H7 (cell line): Measurements from ENCODE around the gene GLYR1. TPM values are rescaled to one million over a fixed set of nuclear protein-coding genes. Genes with fewer than 3 reads are reported as not detected.
"Not testable (repeated sequence)": the region's sequence is repeated elsewhere in the genome, so short reads cannot be mapped to it uniquely, and the experiment has no call there.

Experiments used
- DNase-seq: peaks from one replicate; pipeline ENCODE4 v3.0.0; 2012
- H3K27me3 ChIP-seq: 2 replicates; pipeline ENCODE4 v1.6.0; 2011; ENCODE audit warnings: mild to moderate bottlenecking, low read length; ENCODE audit not compliant: control insufficient read depth, insufficient read depth
- H3K36me3 ChIP-seq: replicated peaks from 2 replicates; pipeline ENCODE4 v1.5.1; 2011; ENCODE audit warnings: low read length; ENCODE audit not compliant: control insufficient read depth, insufficient read depth
- H3K4me3 ChIP-seq: 2 replicates; pipeline ENCODE4 v1.5.1; 2011; ENCODE audit warnings: low read depth, mild to moderate bottlenecking, control low read depth, low read length, moderate library complexity; ENCODE audit not compliant: insufficient read depth
- total RNA-seq: library from RNA; depleted of rRNA; stranded (reverse); fragments of >200 nt; shearing (Covaris generic); gene quantifications from 2 replicates; pipeline ENCODE4 v1.2.3, GENCODE V29; 2014

The GLYR1 gene
- total RNA-seq, 1 experiment from 2014 or later: 56.6 TPM

DNA sequence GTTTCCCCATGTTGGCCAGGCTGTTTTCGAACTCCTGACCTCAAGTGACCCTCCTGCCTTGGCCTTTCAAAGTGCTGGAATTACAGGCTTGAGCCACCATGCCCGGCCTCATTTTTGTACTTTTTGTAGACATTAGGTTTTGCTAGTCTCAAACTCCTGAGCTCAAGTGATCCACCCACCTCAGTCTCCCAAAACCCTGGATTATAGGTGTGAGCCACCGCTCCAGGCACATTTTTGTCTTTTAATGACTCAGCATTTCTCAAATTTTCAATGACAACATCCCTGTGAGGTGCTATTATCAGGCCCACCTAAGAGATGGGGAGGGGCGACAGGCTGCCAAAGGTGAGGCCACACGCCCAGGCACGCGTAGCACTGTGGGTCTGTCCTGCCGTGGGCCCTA lies 60.0 kb downstream of the GLYR1 start:
- Histone ChIP-seq H3K36me3 (no peaks in the 10 kb centered on the region), H3K27me3 (no peaks in the 10 kb centered on the region), H3K4me3 (no peak overlapping the region)
- no peak for DNase-seq

DNA sequence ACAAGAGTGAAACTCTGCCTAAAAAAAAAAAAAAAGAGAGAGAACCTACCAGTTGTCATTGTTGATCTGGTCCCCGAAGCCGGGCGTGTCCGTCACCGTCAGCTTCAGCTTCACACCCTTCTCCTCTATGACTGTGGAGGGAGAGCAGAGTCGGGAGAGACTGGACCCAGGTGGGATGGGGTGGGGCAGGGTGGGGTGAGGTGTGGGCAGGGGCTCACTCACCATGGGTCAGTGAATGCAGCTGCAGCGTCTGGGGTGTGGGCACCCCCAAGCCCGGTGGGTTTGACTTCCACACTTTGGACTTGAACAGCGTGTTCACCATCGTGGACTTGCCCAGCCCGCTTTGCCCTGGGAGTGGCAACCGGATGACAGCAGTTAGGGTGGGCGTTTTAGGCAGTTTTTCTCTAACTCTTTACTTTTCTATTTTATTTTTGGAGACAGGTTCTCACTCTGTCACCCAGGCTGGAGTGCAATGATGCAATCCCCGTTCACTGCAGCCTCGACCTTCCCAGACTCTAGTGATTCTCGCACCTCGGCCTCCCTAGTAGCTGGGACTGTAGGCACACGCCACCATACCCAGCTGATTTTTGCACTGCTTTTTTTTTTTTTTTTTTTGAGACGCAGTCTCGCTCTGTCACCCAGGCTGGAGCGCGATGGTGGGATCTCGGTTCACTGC lies 61.2 kb downstream of the GLYR1 start:
- H3K36me3 ChIP-seq: no peaks in the 10 kb centered on the region
- H3K4me3 ChIP-seq: no peak overlapping the region
- H3K27me3 ChIP-seq: no peaks in the 10 kb centered on the region
- DNase-seq: no peak

DNA sequence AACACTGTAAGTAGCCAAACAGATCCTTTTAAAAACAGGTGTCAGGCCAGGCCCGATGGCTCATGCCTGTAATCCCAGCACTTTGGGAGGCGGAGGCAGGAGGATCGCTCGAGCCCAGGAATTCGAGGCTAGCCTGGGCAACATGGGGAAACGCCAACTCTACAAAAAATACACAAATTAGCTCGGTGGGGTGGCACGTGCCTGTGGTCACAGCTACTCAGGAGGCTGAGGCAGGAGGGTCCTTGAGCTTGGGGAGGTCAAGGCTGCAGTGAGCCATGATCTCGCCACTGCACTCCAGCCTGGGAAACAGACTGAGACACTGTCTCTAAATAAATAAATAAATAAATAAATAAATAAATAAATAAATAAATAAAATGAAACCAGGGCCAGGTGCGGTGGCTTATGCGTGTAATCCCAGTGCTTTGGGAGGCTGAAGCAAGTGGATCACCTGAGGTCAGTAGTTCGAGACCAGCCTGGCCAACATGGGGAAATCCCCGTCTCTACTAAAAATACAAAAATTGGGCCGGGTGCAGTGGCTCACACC lies 62.6 kb downstream of the GLYR1 start:
- not testable (repeated sequence) for H3K27me3 ChIP-seq, H3K36me3 ChIP-seq, H3K4me3 ChIP-seq, DNase-seq

DNA sequence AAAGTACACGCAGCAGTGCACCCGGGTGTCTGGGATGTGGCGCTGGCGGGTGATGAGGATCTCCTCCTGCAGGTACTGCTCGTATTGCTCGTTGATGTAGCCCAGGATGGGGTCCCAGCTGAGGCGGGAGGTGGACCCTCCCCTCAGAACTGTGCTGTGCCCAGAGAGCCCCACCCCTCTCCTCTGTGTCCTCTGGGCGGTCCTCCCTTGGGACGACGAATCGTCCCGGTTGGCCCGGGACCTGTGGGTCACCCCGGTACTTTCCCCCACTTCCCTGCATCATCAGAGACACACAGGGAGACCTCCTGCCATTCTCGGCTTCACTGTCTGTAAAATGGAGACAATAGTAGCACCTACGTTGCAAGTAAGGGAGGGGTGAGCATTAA lies 63.1 kb downstream of the GLYR1 start:
- Histone ChIP-seq H3K36me3 (no peaks in the 10 kb centered on the region), H3K27me3 (no peaks in the 10 kb centered on the region), H3K4me3 (no peak overlapping the region)
- DNase-seq: no peak

DNA sequence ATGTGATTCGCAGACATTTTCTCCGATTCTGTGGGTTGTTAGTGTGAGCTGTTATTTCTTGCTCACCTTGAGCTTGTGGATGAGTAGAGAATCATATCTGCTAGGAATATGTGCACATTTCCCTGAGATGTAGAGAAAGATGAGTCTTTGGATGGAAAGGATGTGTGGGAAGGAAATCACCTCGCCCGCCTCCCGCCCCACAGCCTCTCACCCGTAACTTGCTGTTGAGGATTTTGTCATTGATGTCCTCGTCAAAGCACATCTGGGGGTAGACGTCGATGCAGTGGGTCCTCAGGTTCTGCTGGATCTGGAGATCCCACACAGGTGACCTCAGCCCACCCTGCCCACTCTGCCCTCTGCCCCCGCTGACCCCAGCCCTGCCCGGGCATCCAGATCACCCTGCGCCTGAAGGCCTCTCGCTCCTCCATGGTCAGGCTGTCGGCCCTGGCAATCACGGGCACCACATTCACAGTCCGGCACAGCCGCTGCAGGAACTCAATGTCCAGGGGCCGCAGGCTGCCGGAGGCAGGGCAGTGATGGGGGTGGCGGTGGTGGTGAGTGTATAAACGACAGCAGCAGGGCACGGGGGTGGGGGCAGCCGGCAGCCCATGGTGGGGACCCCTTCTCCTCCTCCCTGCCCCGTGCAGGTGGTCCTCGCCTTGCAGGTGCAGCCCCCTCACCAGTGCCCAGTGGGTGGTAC lies 63.7 kb downstream of the GLYR1 start:
- Histone ChIP-seq H3K27me3 (no peaks in the 10 kb centered on the region), H3K36me3 (no peaks in the 10 kb centered on the region), H3K4me3 (no peak overlapping the region)
- DNase-seq: no peak

DNA sequence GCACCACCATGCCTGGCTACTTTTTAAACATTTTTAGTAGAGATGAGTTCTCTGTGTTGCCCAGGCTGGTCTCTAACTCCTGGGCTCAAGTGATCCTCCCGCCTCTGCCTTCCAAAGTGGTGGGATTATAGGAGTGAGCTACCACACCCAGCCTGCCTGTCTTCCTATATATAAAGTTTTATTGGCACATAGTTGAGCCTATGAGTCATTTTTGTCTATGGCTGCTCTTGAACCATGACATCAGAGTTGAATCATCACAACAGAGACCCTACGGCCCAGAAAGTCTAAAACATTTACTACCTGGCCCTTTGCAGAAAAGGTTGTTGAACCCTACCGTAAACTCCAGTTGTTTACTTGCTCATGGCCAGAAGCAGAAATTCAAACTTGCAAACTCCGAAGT lies 66.9 kb downstream of the GLYR1 start:
- no peak for DNase-seq
- Histone ChIP-seq H3K27me3 (no peaks in the 10 kb centered on the region), H3K36me3 (no peaks in the 10 kb centered on the region), H3K4me3 (no peak overlapping the region)

DNA sequence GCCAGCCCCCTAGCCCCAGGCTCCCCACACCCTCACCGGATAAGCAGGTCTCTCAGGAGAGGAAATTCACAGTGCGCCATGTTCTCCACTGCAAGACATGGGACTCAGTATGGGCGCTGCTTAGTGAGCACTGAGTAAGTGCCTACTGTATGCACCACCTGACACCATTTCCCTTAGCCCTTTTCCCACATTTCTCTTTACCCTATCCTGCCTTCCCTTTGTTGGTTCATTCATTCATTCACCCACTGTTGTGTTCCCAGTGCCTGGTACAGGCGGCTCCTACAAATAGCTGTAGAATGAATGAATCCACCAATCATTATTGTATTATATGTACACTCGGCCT lies 69.1 kb downstream of the GLYR1 start:
- H3K4me3 ChIP-seq: no peak overlapping the region
- no peak for DNase-seq
- H3K27me3 ChIP-seq: no peaks in the 10 kb centered on the region
- H3K36me3 ChIP-seq: no peaks in the 10 kb centered on the region

DNA sequence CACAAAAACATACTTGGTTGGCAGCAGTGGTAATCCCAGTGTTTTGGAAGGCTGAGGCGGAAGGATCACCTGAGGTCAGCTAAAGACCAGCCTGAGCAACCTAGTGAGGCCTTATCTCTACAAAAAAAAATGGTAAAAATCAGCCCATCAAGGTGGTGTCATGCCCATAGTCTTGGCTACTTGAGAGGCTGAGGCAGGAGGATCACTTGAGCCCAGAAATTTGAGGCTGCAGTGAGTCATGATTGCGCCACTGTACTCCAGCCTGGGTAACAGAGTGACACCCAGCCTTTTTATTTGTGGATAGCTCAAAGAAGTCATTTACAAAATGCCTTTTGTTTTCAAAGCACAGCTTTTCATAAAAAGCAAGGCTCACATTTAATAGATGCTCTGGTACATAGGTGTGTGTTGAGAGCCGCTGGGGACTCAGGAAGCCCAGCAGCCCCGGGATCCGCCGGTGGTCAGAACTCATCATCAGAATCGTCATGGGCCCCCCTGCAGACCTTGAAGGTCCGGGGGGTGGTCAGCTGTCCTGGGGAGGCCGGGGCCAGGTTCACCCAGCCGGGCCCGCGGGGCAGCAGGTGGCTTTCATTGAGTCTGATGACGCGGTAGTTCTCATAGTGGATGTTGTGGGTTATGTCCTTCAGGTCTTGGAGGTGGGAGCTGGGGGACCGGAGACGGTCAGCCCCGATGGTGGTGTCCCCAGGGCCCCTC lies 69.6 kb downstream of the GLYR1 start:
- DNase-seq: no peak
- Histone ChIP-seq H3K4me3 (no peak overlapping the region), H3K27me3 (no peaks in the 10 kb centered on the region), H3K36me3 (no peaks in the 10 kb centered on the region)

DNA sequence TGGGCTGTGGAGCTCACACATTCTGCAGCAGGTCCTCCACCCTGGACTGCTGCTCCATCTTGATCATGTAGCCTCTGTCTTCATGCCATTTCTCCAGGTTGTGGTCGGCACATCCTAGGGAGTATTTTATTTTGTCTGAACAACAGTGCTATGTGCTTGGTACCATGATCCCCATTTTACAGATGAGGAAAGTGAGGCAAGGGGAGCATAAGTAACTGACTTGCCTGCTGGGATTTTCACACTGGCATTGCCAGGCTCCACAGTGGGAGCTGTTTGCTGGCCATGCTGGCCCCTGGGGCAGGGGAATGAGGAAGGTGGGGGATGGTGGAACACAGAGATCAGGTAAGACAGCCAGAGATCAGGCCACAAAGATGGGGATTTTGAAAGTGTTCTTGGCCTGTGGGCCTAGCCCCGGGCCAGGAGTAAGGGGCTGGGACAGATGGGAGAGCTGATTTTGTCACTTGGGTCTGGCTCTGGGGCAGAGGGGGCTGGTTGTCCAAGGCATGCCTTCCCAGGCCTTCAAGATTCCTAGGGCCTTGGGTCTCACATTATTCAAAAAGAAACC lies 70.9 kb downstream of the GLYR1 start:
- Histone ChIP-seq H3K27me3 (no peaks in the 10 kb centered on the region), H3K4me3 (no peak overlapping the region), H3K36me3 (no peaks in the 10 kb centered on the region)
- DNase-seq: no peak

DNA sequence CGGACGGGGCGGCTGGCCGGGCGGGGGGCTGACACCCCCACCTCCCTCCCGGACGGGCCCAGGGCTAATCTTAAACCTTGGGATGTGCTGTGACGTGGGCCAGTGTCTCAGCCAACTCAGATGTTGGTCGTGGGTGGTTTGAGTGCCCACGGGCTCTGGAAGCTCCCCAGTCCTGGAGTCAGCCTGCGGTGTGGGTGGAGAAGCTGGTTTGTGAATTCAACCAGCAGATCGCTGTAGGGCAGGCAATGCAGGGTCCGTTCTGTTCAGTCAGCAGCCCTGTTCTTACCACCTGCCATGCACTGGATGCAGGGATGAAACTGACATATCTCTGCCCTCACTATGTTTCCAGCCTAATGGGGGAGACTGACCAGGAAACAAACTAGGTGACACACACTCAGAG lies 72.1 kb downstream of the GLYR1 start:
- Histone ChIP-seq H3K27me3 (no peaks in the 10 kb centered on the region), H3K36me3 (no peaks in the 10 kb centered on the region), H3K4me3 (no peak overlapping the region)
- DNase-seq: no peak

DNA sequence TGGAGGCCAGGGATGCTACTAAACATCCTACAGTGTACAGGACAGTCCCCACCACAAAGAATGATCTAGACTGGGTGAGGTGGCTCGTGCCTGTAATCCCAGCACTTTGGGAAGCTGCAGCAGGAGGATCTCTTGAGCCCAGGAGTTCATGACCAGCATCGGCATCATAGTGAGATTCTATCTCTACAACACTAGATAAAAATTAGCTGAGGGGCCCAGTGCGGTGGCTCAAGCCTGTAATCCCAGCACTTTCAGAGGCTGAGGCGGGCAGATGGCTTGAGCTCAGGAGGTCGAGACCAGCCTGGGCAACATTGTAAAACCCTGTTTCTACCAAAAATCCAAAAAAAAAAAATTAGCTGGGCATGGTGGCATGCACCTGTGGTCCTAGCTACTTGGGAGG lies 74.7 kb downstream of the GLYR1 start:
- H3K4me3 ChIP-seq: no peak overlapping the region
- no peaks in the 10 kb centered on the region for H3K27me3 ChIP-seq
- no peak for DNase-seq
- H3K36me3 ChIP-seq: no peaks in the 10 kb centered on the region

DNA sequence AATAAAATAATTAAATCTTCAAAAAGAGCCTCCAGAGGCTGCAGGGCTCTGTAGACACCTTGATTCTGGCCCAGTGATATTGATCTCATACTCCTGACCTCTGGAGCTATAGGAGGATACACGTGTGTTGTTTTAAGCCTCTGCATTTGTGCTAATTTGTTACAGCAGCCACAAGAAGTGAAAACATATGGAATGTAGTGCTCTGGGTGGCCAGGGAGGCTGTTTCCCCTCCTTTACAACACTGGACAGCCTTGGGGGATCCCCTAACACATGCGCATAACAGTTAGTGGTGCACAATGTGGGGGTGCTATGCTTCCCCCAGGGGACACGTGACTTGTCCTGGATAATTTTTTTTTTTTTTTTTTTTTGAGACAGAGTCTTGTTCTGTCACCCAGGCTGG lies 75.4 kb downstream of the GLYR1 start:
- Histone ChIP-seq H3K4me3 (no peak overlapping the region), H3K27me3 (no peaks in the 10 kb centered on the region)
- no peak for DNase-seq

DNA sequence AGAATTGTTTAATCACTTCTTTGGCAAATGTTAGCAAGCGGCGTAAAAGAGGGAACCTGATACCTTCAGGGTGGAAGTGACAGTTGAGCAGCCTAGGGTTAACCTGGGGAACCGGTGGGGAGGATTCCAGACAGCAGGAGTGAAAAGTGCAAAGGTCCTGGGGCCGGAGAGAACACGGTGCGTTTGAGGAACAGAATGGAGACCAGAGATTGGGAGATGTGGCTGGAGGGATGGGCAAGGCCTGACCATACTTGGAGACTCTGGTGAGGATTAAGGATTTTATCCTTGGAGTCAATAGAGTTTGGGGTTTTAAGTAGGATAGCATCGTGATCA lies 77.8 kb downstream of the GLYR1 start:
- Histone ChIP-seq H3K4me3 (no peak overlapping the region), H3K27me3 (no peaks in the 10 kb centered on the region), H3K36me3 (peaks cover 3% of the 10 kb centered on the region)
- DNase-seq: no peak

More for the DNA sequence above, 75.4 kb downstream of the GLYR1 start:
- no peaks in the 10 kb centered on the region for H3K36me3 ChIP-seq

DNA sequence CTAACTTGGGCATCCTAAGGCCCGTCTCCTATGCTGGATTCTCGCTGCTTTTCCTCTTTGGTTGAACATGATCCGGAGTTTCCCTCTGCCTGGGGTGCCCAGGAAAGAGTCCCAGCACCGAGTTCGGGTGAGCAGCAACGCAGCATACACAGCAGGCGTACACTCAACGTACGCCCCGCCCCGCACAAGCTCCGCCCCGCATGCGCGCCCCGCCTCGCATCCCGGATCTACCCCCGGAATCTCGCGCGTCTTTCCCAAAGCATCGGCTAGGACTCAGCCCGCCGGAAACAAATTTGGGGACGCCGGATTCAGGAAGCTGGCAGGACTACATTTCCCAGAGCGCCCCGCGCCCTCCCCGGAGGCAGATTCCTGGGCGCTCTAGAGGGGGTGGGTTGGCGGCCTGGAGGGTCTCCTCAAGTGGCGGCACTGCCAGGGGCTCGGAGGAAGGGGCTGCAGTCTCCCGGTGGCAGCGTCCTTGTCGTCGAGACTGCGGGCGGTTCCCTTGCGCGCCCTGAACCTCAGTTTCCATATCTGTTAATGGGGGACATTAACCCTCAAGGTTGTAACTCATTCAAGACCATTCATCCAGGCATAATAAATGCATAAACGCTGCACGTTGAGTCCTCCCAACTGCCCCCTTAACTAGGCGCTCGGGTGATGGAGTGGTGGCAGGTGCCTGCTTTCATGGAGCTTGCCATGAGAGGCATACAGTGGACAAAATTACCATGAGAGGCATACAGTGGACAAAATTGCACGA lies 78.4 kb downstream of the GLYR1 start:
- no peaks in the 10 kb centered on the region for H3K27me3 ChIP-seq
- H3K4me3 ChIP-seq: peak overlapping the region; percentile 42
- H3K36me3 ChIP-seq: peaks cover 8% of the 10 kb centered on the region
- DNase-seq: peak; percentile 99
